Stimulated activated CD4-positive, alpha-beta T cell treated with anti-CD3 and anti-CD28 coated beads, Interleukin-4, amount 100 ng/mL, for 24 hours (primary cell): ENCODE measurements around the gene ZNF780B.
"Not testable (repeated sequence)": the region's sequence is repeated elsewhere in the genome, so short reads cannot be mapped to it uniquely, and the experiment has no call there.

Source experiments
- DNase-seq: peaks from one replicate; pipeline ENCODE4 v3.0.0-alpha.2; 2020

The ZNF780B gene

GRCh38 chr19:40055832-40056504 is at the start of gene ZNF780B:
TSS of gene ZNF780B (minus strand) at chr19:40056231. CDS start at chr19:40050332, 5,899 bp downstream.
- DNase-seq = peak; percentile 73

GRCh38 chr19:40104754-40105153 is 48.7 kb upstream of the ZNF780B start:
- DNase-seq = no peak

GRCh38 chr19:40103600-40103999 is 47.6 kb upstream of the ZNF780B start:
- no peak for DNase-seq

DNA sequence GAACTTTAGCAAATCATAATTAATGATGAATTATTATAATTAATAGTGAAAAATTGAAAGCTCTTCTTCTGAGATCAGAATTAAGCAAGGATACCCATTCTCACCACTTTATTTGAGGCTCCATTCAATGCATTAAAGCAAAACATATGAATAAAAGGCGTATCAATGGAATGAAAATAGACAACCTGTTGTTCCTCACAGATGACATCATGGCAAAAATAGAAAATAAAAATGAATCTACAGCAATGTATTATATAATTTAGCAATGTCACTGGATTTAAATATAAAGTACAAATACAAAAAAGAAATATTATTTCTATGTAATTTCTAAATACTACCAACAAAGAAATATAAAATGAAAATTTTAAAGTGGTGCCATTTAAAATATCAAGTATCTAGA is 45.8 kb upstream of the ZNF780B start:
- no peak for DNase-seq

DNA sequence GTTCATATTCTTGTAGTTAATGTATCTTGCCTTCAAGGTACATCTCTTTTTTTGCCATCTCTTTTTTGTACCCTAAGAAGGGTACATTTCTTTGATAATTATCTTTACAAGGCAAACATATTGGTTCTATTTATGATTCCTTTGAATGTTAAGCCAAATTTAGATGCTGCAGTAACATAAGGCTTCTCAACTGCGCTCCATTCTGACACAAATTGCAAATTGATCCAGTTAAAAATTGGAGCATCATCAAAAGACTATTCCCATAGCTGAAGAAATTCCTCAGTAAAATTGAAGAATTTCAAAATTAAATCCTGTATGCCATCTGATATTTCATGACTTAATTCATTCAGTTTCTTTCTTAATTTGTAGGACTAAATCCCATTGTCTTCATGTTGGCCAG is 37.4 kb upstream of the ZNF780B start:
- no peak for DNase-seq

DNA sequence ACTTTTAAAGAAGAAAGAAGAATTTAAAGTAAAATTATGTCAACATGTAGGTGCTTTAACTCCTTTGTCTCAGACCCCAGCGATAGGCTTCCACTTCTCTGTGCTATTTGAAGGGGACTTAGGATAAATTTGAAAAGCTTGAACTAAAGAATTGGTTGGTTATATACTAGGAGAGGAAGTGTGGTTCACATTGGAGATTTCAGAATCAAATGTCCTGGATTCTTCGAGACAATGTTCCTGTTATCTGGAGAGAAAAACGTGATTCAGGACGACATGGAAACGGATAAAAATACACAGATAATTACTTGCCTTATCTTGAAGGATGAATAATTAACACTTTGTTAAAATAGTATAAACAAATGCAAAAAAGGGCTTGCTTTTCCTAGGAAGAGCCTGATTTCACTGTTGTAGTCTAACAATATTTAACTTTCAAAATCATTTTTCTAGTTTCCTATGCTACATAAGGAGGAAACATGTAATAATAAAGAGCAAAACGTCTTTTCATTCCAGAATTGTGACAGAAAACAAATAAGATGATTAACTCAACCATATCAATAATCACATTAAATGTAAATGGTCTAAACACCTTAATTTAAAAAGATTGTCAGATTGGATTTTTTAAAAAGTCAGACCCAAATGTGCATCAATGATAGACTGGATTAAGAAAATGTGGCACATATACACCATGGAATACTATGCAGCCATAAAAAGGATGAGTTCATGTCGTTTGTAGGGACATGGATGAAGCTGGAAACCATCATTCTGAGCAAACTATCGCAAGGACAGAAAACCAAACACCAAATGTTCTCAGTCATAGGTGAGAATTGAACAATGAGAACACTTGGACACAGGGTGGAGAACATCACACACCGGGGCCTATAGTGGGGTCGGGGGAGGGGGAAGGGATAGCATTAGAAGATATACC is 35.4 kb upstream of the ZNF780B start:
- DNase-seq = no peak

- DNase-seq = peak; percentile 80
Observed at GRCh38 chr19:40090241-40091204, 34.5 kb upstream of the ZNF780B start, which contains the start of gene ZNF780A. TSS of gene ZNF780A (minus strand) at chr19:40090943. CDS start at chr19:40084753, 6,190 bp downstream.

GRCh38 chr19:40089462-40089861 is 33.4 kb upstream of the ZNF780B start:
- DNase-seq = no peak

DNA sequence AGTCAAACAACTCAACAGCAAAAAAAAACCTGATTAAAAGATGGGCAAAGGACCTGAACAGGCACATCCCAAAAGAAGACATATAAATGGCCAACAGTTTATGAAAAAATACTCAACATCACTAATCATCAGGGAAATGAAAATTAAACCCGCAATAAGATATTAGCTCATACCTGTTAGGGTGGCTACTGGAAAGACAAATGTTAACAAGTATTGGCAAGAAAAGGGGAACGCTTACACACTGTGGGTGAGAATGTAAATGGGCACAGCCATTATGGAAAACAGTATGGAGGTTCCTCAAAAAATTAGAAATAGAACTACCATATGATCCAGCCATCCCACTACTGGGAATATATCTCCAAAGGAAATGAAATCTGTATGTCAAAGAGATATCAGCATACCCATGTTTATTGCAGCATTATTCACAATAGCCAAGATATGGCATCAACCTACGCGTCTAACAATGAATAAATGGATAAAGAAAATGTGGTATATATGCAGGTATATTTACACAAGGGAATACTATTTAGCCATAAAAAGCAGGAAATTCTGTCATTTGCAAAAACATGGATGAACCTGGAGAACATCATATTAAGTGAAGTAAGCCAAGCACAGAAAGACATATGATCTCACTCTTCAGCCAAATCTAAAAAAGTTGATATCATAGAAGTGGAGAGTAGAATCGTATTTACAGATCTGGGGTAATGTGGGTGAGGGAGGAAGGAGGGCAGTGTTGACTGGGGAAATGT is 32.4 kb upstream of the ZNF780B start:
- DNase-seq = no peak

- no peak for DNase-seq
Observed at GRCh38 chr19:40084948-40085347, 28.9 kb upstream of the ZNF780B start.

GRCh38 chr19:40081411-40081810 is 25.4 kb upstream of the ZNF780B start:
- DNase-seq = no peak

DNA sequence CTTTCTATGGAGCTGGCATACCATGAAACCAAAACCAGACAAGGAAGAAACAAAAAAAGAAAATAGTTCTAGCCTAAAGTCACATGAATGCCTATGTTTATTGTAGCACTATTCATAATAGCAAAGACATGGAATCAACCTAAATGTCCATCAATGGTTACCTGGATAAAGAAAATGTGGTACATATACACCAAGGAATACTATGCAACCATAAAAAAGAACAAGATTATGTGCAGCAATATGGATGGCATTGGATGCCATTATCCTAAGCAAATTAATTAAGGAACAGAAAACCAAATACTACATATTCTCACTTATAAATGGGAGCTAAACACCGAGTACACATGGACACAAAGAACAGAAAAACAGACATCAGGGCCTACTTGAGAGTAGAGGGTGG is 24.3 kb upstream of the ZNF780B start:
- DNase-seq = no peak

- DNase-seq = no peak
Observed at GRCh38 chr19:40078377-40078776, 22.3 kb upstream of the ZNF780B start.

DNA sequence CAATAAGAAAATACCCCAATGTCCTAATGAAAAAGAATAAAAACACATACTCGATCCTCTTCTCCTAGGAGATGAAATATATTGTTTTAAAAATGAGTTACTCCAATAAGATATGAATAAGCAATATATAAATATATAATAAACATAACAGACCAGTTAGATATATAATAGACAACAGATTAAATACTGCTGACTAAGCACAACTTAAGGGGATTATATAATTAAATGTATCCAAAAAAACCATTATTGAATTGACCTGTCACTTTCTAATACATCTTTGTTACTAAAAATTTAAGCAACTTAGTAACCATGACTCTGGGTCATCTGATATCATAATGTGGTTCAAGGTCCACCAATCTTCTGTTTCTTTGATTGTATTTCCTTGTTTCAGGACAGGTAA is 14.0 kb upstream of the ZNF780B start:
- DNase-seq = no peak

GRCh38 chr19:40059624-40060023 is 3.6 kb upstream of the ZNF780B start:
- no peak for DNase-seq

DNA sequence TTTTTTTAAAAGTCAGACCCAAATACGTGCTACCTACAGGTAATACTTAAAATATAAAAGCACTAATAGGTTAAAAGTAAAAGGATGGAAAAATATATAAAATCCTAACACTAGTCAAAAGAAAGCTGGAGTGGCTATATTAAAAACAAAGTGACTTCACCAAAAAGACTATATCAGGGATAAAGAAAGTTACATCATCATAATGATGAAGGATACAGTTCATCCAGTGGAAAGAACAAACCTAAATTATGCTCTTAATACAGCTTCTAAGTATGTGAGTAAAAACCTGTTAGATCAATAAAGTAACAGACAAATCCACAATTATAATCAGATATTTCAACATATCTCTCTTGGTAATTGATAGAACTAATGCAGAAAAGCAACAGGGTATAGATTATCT is 1.1 kb upstream of the ZNF780B start:
- no peak for DNase-seq

DNA sequence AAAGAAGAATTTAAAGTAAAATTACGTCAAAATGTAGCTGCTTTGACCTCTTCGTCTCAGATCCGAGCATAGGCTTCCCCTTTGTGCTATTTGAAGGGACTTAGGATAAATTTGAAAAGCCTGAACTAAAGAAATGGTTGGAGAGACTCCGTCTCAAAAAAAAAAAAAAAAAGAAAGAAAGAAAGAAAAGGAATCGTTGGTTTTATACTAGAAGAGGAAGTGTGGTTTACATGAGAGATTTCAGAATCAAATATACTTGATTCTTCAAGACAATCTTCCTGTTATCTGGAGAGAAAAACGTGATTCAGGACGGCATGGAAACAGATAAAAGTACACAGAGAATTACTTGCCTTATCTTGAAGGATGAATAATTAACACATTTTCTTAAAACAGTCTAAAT is 474 bp upstream of the ZNF780B start:
- no peak for DNase-seq

DNA sequence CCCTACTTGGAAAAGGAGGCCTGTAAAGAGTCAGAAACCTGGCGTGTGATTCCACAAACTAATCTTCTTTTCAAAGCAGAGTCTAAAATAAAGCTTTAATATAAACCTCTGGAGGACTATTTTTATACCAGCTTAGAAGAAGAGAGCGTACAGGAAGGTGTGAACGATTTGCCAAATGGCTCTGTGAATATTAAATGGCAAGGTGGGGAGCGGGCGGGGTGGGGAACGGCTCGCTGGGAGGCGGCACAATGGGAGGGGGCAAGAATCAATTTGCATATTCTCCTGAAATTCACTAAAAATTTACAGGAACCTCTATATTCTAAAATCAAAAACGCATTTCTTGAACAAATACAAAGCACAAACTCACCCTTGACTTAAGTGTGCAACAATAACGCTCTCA is 982 bp downstream of the ZNF780B start:
- DNase-seq = no peak

DNA sequence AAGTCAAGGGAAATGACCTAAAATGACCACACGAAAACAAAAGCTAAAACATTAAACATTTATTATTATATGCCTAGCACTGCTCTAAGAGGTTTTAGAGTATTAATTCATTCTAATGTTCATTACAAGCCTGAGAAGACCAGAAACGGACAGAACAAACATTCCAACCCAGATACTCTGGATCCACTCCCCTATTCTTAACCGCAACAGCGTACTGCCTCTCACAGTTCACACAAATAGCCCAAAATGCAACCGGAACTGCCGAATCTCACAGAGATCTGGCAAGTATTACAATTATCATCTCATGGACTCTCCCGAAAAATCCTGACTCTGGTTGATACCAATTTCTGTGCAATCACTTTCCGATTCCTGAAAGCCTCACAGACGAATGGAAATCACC is 1.4 kb downstream of the ZNF780B start:
- DNase-seq = no peak

DNA sequence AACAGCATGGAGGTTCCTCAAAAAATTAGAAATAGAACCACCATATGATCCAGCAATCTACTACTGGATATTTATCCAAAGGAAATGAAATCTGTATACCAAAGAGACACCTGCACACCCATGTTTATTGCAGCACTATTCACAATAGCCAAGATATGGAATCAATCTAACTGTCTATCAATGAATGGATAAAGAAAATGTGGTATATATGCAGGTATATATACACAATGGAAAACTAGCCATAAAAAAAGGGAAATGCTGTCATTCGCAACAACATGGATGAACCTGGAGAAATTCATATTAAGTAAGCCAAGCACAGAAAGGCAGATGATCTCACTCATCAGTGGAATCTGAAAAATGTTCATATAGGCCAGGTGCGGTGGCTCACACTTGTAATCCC is 2.5 kb downstream of the ZNF780B start:
- DNase-seq = no peak

- not testable (repeated sequence) for DNase-seq
Observed at GRCh38 chr19:40041718-40042117, 14.3 kb downstream of the ZNF780B start.

- not testable (repeated sequence) for DNase-seq
Observed at GRCh38 chr19:40038047-40038446, 18.0 kb downstream of the ZNF780B start.
